SK-N-SH (cell line): ENCODE results near the gene DACH1. TPM values are rescaled to one million over a fixed set of nuclear protein-coding genes. Genes with fewer than 3 reads are reported as not detected.

Experiments used
- CTCF ChIA-PET: fragments of 300-600, 350-600 bp; formaldehyde crosslinking; extraction: SDS; loops from one replicate; lab custom pipeline; 2021; lab: Yijun Ruan, JAX
- POLR2A ChIA-PET: fragments of 350-600 bp; sonication (Branson Sonifier 250); formaldehyde crosslinking; extraction: SDS; loops from one replicate; lab custom pipeline; 2020; ENCODE audit warnings: antibody characterized with exemption, inconsistent platforms; lab: Yijun Ruan, JAX
- DNase-seq: peaks from one replicate; pipeline ENCODE4 v3.0.0; 2012
- H2AFZ ChIP-seq: fragments of 200-600 bp; sonication (generic); 2 replicates; pipeline ENCODE4 v1.8.1; 2016; ENCODE audit warnings: antibody characterized with exemption, mild to moderate bottlenecking, low read depth
- H3F3A ChIP-seq: fragments of 200-600 bp; sonication (generic); replicated peaks from 2 replicates; pipeline ENCODE3; 2016; ENCODE audit warnings: antibody characterized with exemption, mild to moderate bottlenecking; ENCODE audit not compliant: insufficient read depth
- H3K27ac ChIP-seq, 2 experiments: fragments of 200-500 bp in 1 of 2; fragments of 200-600 bp in 1 of 2; sonication (Bioruptor generic) in 1 of 2; sonication (generic), shearing (Covaris generic) in 1 of 2; 2 replicates each; pipeline versions ENCODE4 v1.5.1 to v1.6.1; 2014 to 2016; ENCODE audit warnings: low read depth in 2 of 2, inconsistent platforms in 1 of 2, low read length in 1 of 2, mild to moderate bottlenecking in 1 of 2, mixed read lengths in 1 of 2
- H3K27me3 ChIP-seq: fragments of 200-600 bp; sonication (generic), shearing (Covaris generic); 2 replicates; pipeline ENCODE4 v1.6.1; 2016; ENCODE audit warnings: mixed run types; ENCODE audit not compliant: insufficient read depth
- H3K36me3 ChIP-seq, 2 experiments: fragments of 200-500 bp in 1 of 2; fragments of 200-600 bp in 1 of 2; sonication (Bioruptor generic) in 1 of 2; sonication (generic) in 1 of 2; replicated peaks in 1 of 2; 2 replicates each; pipeline versions ENCODE3 to v1.5.1; 2014 to 2016; ENCODE audit warnings: low read length in 1 of 2, mild to moderate bottlenecking in 1 of 2; ENCODE audit not compliant: insufficient read depth in 2 of 2, control insufficient read depth in 1 of 2
- H3K4me1 ChIP-seq, 2 experiments: fragments of 200-500 bp in 1 of 2; fragments of 200-600 bp in 1 of 2; sonication (Bioruptor generic) in 1 of 2; sonication (generic), shearing (Covaris generic) in 1 of 2; 2 replicates each; pipeline versions ENCODE4 v1.5.1 to v1.6.1; 2014 to 2016; ENCODE audit warnings: low read depth in 1 of 2, low read length in 1 of 2, mixed run types in 1 of 2; ENCODE audit not compliant: insufficient read depth in 2 of 2, control insufficient read depth in 1 of 2
- H3K4me2 ChIP-seq: fragments of 200-600 bp; sonication (generic), shearing (Covaris generic); 2 replicates; pipeline ENCODE4 v1.6.1; 2017; ENCODE audit warnings: mixed run types
- H3K4me3 ChIP-seq, 2 experiments: fragments of 200-500 bp in 1 of 2; fragments of 200-600 bp in 1 of 2; sonication (Bioruptor generic) in 1 of 2; sonication (generic), shearing (Covaris generic) in 1 of 2; 2 replicates each; pipeline versions ENCODE4 v1.5.1 to v1.8.1; 2014 to 2016; ENCODE audit warnings: low read depth in 2 of 2, inconsistent platforms in 1 of 2, low read length in 1 of 2, mild to moderate bottlenecking in 1 of 2, mixed read lengths in 1 of 2, moderate library complexity in 1 of 2
- H3K79me2 ChIP-seq: fragments of 200-600 bp; sonication (generic); 2 replicates; pipeline ENCODE4 v1.8.1; 2017; ENCODE audit warnings: mild to moderate bottlenecking; ENCODE audit not compliant: insufficient read depth
- H3K9ac ChIP-seq: fragments of 200-600 bp; sonication (generic); 2 replicates; pipeline ENCODE4 v1.6.1; 2017; ENCODE audit warnings: mixed run types
- H3K9me2 ChIP-seq: fragments of 200-600 bp; sonication (generic); 2 replicates; pipeline ENCODE4 v1.6.1; 2017; ENCODE audit warnings: mixed run types
- H3K9me3 ChIP-seq: fragments of 200-600 bp; sonication (generic); 2 replicates; pipeline ENCODE4 v1.6.1; 2017; ENCODE audit warnings: mixed run types, mild to moderate bottlenecking, moderate library complexity
- H4K20me1 ChIP-seq: fragments of 200-600 bp; sonication (generic); 2 replicates; pipeline ENCODE4 v1.6.1; 2017; ENCODE audit warnings: mild to moderate bottlenecking, mixed run types; ENCODE audit not compliant: insufficient read depth
- CHD2 ChIP-seq: fragments of 150-350 bp; IDR thresholded peaks from 2 replicates; pipeline ENCODE4 v1.6.1; 2018; ENCODE audit warnings: low read length; ENCODE audit not compliant: partially characterized antibody
- ELF1 ChIP-seq: IDR thresholded peaks from 2 replicates; pipeline ENCODE4 v1.4.0; 2012
- EP300 ChIP-seq, 2 experiments: IDR thresholded peaks; 2 replicates each; pipeline versions ENCODE4 v1.4.0 to v1.6.1; 2012; ENCODE audit warnings: borderline replicate concordance in 1 of 2, low read depth in 1 of 2, low read length in 1 of 2
- EZH2phosphoT487 ChIP-seq: fragments of 200-600 bp; sonication (generic); IDR thresholded peaks from 2 replicates; pipeline ENCODE4 v1.6.1; 2017; ENCODE audit warnings: low read depth, mixed run types, mild to moderate bottlenecking, antibody characterized with exemption, moderate library complexity, borderline replicate concordance
- FOXM1 ChIP-seq: IDR thresholded peaks from 2 replicates; pipeline ENCODE4 v1.4.0; 2012; ENCODE audit warnings: low read depth, mild to moderate bottlenecking
- JUND ChIP-seq: IDR thresholded peaks from 2 replicates; pipeline ENCODE4 v1.4.0; 2012
- MXI1 ChIP-seq: IDR thresholded peaks from 2 replicates; pipeline ENCODE4 v1.6.1; 2012; ENCODE audit warnings: mild to moderate bottlenecking, low read depth, low read length, improper control_type of control experiment
- NFIC ChIP-seq: IDR thresholded peaks from 2 replicates; pipeline ENCODE4 v1.4.0; 2012; ENCODE audit warnings: borderline replicate concordance
- RCOR1 ChIP-seq: fragments of 150-350 bp; IDR thresholded peaks from 2 replicates; pipeline ENCODE4 v1.6.1; 2017; ENCODE audit warnings: antibody characterized with exemption, low read length
- RFX5 ChIP-seq: IDR thresholded peaks from 2 replicates; pipeline ENCODE4 v1.6.1; 2012; ENCODE audit warnings: mild to moderate bottlenecking, improper control_type of control experiment, low read length
- RXRA ChIP-seq: IDR thresholded peaks from 2 replicates; pipeline ENCODE4 v1.4.0; 2012; ENCODE audit warnings: low read depth, mild to moderate bottlenecking, borderline replicate concordance
- SMC3 ChIP-seq: IDR thresholded peaks from 2 replicates; pipeline ENCODE4 v1.6.1; 2012; ENCODE audit warnings: low read depth, low read length, improper control_type of control experiment
- WGBS: methylation state at CpG from one replicate; pipeline ENCODE4 v1.1.6; 2017; ENCODE audit warnings: low lambda C conversion rate; 5-methylcytosine and 5-hydroxymethylcytosine counted together
- polyA plus RNA-seq, 3 experiments: library from polyadenylated mRNA; depleted of rRNA; stranded (reverse); fragments of >200 nt; gene quantifications; 2 replicates each; pipeline ENCODE4 v1.2.3, GENCODE V29; 2012
- TF ChIP-seq, protein P1 (sequence below): IDR thresholded peaks from 2 replicates; pipeline ENCODE4 v1.4.0; 2012; ENCODE audit warnings: low read depth, borderline replicate concordance
- TF ChIP-seq, protein P2 (sequence below): IDR thresholded peaks from 2 replicates; pipeline ENCODE4; 2012
- TF ChIP-seq, protein P3 (sequence below): IDR thresholded peaks from 2 replicates; pipeline ENCODE4 v1.4.0; 2012; ENCODE audit warnings: low read depth, borderline replicate concordance
- TF ChIP-seq, protein P4 (sequence below): fragments of 150-350 bp; IDR thresholded peaks from 2 replicates; pipeline ENCODE4 v1.6.1; 2016; ENCODE audit warnings: mild to moderate bottlenecking, low read depth, low read length
- TF ChIP-seq, protein P5 (sequence below): fragments of 200-600 bp; sonication (generic); IDR thresholded peaks from 2 replicates; pipeline ENCODE4 v1.6.1; 2017; ENCODE audit warnings: antibody characterized with exemption, mild to moderate bottlenecking, moderate library complexity
- TF ChIP-seq, protein P6 (sequence below): IDR thresholded peaks from 2 replicates; pipeline ENCODE4 v1.6.1; 2012; ENCODE audit warnings: mild to moderate bottlenecking, low read depth, low read length, moderate library complexity

Gene DACH1
- polyA plus RNA-seq, 1 of the 3 experiments (the other 2 are of a cell fraction) = 0.21 TPM

DNA sequence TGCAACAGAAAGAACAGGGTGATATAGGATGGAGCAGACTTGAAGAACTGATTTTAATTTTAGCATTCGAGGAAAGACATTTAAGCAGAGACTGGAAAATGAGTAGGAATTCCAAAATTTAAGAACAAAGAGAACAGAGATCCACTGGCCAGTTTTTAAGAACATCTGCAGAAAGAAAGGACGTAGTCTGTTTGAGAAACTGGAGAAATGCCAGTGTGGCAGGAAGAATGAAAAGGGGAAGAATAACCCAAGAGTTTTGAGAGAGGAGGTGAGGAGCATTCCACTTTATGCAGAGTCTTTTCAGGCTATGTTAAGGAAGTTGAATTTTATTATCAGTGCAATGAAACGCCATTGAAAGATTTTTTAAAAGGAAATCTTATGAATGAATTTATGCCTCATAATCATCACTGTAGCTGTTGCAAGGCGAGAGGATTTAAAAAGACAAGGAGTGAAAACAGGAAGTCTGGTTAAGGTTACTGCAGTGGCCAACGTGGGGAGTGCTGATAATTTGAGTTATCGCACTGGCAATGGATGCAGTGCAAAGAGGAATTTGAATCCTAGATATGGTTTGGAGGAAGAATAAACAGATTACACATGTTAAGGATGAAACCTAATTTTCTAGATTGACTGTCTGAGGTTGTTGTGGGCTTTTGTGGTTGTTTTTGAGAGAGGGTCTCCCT is 253.8 kb downstream of the DACH1 start:
- peaks cover 0 to 5% of the 10 kb centered on the region in 2 experiments; a peak in 2 of 4 replicates for H3K4me1 ChIP-seq
- H3K36me3 ChIP-seq = no peaks in the 10 kb centered on the region
- H3K9ac ChIP-seq = no peak overlapping the region
- H3K27me3 ChIP-seq = no peaks in the 10 kb centered on the region
- H3K27ac ChIP-seq = no peak overlapping the region
- TF ChIP-seq, protein P1, sequence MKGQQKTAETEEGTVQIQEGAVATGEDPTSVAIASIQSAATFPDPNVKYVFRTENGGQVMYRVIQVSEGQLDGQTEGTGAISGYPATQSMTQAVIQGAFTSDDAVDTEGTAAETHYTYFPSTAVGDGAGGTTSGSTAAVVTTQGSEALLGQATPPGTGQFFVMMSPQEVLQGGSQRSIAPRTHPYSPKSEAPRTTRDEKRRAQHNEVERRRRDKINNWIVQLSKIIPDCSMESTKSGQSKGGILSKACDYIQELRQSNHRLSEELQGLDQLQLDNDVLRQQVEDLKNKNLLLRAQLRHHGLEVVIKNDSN = no peak
- TF ChIP-seq, protein P2, sequence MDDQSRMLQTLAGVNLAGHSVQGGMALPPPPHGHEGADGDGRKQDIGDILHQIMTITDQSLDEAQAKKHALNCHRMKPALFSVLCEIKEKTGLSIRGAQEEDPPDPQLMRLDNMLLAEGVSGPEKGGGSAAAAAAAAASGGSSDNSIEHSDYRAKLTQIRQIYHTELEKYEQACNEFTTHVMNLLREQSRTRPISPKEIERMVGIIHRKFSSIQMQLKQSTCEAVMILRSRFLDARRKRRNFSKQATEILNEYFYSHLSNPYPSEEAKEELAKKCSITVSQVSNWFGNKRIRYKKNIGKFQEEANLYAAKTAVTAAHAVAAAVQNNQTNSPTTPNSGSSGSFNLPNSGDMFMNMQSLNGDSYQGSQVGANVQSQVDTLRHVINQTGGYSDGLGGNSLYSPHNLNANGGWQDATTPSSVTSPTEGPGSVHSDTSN = no peak
- TF ChIP-seq NFIC (no peak), ELF1 (no peak), FOXM1 (no peak), EP300 (IDR thresholded peaks at IDR 0.05; ENCODE audit: borderline replicate concordance in 1 of 2, low read depth in 1 of 2, low read length in 1 of 2) (no peak), MXI1 (no peak), RFX5 (no peak), JUND (no peak), RCOR1 (no peak), SMC3 (no peak), CHD2 (no peak), RXRA (no peak), EZH2phosphoT487 (no peak)
- TF ChIP-seq, protein P3, sequence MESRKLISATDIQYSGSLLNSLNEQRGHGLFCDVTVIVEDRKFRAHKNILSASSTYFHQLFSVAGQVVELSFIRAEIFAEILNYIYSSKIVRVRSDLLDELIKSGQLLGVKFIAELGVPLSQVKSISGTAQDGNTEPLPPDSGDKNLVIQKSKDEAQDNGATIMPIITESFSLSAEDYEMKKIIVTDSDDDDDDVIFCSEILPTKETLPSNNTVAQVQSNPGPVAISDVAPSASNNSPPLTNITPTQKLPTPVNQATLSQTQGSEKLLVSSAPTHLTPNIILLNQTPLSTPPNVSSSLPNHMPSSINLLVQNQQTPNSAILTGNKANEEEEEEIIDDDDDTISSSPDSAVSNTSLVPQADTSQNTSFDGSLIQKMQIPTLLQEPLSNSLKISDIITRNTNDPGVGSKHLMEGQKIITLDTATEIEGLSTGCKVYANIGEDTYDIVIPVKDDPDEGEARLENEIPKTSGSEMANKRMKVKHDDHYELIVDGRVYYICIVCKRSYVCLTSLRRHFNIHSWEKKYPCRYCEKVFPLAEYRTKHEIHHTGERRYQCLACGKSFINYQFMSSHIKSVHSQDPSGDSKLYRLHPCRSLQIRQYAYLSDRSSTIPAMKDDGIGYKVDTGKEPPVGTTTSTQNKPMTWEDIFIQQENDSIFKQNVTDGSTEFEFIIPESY = no peak
- TF ChIP-seq, protein P4, sequence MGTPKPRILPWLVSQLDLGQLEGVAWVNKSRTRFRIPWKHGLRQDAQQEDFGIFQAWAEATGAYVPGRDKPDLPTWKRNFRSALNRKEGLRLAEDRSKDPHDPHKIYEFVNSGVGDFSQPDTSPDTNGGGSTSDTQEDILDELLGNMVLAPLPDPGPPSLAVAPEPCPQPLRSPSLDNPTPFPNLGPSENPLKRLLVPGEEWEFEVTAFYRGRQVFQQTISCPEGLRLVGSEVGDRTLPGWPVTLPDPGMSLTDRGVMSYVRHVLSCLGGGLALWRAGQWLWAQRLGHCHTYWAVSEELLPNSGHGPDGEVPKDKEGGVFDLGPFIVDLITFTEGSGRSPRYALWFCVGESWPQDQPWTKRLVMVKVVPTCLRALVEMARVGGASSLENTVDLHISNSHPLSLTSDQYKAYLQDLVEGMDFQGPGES = no peak
- TF ChIP-seq, protein P5, sequence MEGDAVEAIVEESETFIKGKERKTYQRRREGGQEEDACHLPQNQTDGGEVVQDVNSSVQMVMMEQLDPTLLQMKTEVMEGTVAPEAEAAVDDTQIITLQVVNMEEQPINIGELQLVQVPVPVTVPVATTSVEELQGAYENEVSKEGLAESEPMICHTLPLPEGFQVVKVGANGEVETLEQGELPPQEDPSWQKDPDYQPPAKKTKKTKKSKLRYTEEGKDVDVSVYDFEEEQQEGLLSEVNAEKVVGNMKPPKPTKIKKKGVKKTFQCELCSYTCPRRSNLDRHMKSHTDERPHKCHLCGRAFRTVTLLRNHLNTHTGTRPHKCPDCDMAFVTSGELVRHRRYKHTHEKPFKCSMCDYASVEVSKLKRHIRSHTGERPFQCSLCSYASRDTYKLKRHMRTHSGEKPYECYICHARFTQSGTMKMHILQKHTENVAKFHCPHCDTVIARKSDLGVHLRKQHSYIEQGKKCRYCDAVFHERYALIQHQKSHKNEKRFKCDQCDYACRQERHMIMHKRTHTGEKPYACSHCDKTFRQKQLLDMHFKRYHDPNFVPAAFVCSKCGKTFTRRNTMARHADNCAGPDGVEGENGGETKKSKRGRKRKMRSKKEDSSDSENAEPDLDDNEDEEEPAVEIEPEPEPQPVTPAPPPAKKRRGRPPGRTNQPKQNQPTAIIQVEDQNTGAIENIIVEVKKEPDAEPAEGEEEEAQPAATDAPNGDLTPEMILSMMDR = no peak
- TF ChIP-seq, protein P6, sequence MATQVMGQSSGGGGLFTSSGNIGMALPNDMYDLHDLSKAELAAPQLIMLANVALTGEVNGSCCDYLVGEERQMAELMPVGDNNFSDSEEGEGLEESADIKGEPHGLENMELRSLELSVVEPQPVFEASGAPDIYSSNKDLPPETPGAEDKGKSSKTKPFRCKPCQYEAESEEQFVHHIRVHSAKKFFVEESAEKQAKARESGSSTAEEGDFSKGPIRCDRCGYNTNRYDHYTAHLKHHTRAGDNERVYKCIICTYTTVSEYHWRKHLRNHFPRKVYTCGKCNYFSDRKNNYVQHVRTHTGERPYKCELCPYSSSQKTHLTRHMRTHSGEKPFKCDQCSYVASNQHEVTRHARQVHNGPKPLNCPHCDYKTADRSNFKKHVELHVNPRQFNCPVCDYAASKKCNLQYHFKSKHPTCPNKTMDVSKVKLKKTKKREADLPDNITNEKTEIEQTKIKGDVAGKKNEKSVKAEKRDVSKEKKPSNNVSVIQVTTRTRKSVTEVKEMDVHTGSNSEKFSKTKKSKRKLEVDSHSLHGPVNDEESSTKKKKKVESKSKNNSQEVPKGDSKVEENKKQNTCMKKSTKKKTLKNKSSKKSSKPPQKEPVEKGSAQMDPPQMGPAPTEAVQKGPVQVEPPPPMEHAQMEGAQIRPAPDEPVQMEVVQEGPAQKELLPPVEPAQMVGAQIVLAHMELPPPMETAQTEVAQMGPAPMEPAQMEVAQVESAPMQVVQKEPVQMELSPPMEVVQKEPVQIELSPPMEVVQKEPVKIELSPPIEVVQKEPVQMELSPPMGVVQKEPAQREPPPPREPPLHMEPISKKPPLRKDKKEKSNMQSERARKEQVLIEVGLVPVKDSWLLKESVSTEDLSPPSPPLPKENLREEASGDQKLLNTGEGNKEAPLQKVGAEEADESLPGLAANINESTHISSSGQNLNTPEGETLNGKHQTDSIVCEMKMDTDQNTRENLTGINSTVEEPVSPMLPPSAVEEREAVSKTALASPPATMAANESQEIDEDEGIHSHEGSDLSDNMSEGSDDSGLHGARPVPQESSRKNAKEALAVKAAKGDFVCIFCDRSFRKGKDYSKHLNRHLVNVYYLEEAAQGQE = no peak
- H2AFZ ChIP-seq = no peak overlapping the region
- H4K20me1 ChIP-seq = no peaks in the 10 kb centered on the region
- no peaks in the 10 kb centered on the region for H3F3A ChIP-seq
- POLR2A ChIA-PET = no interaction called here
- no peaks in the 10 kb centered on the region for H3K9me2 ChIP-seq
- WGBS = 70% methylated on average over 6 of the region's 6 CpGs
- no peak overlapping the region for H3K4me3 ChIP-seq
- H3K4me2 ChIP-seq = no peak overlapping the region
- no peaks in the 10 kb centered on the region for H3K9me3 ChIP-seq
- no peak for DNase-seq
- H3K79me2 ChIP-seq = no peaks in the 10 kb centered on the region
- CTCF ChIA-PET = interaction anchor here (1.0 kb wide), 1 partner anchor 266 kb away, joined by 3 read pairs; no protein-coding TSS in a partner anchor
